ENCODE data around the gene PROX1.

PROX1 gene

GRCh38 chr1:213980906-213981305 is 6.9 kb upstream of the PROX1 start:
- no peak for DNase-seq (ENCODE audit: low spot score)

DNA sequence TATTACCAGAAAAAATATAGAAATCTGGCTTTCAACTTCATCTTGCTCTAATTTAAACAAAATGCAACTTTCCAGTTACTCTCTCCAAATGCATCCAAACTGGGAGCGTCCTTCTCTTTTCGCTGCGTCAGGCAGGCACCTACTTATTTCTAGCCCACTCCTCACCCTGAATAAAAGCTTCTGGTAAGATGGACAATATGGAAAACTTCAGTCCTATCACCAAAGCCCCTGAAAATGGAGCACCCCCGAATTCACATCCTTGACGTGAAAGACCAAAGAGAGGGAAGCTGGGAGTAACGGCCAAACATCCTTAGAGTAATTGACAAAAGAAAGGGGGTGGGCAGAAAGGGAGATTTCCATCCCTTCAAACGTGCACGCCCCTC is 5.5 kb upstream of the PROX1 start:
- no peak for DNase-seq (ENCODE audit: low spot score)

DNA sequence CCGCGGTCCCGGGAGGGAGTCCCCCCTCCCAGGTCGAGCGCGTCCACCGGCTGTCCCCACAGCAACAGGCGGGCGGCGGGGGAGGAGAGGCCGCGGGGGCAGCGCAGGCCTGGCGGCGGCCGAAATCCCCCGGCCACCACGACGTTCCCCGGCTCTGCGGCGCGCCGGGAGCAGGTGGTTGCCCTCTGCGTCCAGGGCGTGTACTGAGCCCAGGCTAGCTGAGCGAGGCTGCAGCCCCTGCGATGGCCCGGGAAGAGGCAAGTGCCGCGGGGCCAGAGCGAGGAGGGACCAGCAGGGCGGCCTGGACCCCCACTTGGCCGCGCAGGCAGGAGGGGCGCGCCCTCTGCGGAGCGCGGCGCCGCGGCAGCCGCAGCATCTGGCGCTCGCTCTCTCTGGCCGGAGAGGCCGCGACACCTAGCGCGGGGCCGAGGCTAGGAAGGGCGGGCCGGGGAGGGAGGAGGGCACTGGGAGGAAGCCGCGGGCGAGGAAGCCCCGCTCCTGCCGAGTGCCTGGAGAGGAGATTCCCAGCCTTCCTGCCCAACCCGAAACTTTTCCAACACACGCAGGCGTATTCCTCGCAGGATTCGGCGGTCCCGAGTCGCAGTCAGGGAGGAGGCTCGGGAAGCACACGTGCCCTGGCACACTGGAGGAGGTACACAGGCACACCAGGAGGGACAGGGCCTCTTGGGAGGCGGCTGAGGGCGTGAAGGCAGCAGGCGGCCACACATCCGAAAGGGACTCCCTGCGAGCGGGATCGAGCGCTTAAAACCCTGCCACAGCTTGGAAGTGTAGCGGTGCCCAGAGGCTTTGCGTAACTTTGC is 4.9 kb upstream of the PROX1 start:
- DNase-seq (ENCODE audit: low spot score): peak; percentile 46

GRCh38 chr1:213983493-213984386 is 4.0 kb upstream of the PROX1 start:
- DNase-seq (ENCODE audit: low spot score): no peak

DNA sequence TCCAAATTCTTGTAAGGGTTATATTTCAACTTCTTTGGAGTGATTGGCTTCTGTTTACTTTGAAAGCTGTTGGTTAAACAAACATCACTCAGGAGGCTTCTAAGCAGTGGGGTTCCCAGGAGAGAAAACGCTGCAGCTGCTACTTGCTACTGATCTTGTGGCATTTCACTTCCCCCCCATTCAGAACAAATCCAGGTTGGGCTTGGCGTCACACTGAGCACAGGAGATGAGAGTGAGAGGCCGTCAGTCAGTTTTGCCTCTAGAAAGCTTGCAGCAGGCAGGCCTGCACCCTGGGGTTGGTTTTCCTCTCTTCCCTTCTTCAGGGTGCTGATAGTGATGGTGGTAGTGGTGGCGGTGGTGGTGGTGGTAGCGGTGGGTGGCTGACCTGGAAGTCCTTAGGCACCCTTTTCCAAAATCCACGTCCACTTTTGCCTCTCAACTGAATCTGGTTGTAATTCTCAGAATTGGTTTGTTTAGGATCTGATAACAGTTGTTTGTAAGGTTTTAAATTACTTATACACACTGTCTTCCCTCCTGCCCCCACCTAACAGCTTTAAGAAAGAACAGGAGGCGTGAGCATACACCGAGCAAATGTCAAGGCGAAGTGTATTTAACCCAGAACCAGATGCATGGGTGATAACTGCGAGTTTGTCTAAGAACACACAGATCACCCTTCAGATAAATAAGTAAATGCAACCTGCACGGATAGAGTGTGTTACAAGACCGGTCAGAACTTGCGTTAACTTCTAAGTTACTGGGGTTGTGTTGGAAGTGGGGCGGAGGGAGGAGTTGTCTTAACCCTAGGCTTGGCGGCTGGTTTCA is 3.2 kb upstream of the PROX1 start:
- DNase-seq (ENCODE audit: low spot score): peak; percentile 18

- no peak for DNase-seq (ENCODE audit: low spot score)
These were observed 2.4 kb upstream of the PROX1 start for GRCh38 chr1:213985209-213986019.

DNA sequence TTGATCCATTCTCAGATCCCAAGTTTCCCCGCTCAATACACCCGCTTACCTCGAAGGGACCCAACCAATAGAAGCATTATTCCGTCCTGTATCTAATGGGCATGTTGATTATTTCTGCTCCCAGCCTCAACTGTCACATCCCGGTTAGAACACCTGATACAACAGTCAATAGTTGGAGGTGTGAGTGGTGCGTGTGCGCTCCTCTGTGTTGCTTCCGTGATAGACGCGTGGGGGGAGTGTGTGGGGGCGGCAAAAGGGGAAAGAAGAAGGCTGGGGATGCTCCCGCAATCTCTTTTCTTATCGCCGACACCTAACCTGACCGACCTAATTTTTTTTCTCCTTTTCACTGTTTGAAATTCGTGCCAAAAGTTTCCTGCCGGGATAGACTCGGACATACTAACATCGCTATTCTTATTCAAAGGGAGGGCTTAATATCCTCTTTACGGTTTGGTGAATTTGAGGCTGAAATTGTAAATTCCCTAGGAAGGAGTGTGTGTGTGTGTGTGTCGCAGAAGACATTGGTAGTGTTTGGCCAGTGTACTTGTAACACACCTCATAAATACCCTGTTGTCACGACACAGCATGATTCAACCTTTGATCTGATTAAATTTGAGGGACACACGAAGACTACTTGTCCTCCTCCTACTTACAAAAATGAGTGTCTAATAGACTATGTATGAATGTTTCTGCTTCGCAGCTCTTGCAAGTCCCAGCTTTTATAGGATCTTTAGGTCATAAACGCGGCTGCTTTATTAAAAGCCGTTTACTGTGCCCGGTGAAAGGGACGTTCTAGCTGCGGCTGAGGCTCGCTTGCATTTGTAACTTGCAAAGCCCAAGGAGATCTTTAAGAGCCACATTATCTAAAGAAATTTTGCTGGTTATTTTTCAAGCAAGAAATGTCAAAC is 1.5 kb upstream of the PROX1 start:
- DNase-seq (ENCODE audit: low spot score): no peak

GRCh38 chr1:213986925-213987250 is 885 bp upstream of the PROX1 start:
- DNase-seq (ENCODE audit: low spot score): no peak

- DNase-seq (ENCODE audit: low spot score): no peak
These were observed 299 bp upstream of the PROX1 start for GRCh38 chr1:213987422-213987926.

- DNase-seq (ENCODE audit: low spot score): no peak
These were observed 781 bp downstream of the PROX1 start for GRCh38 chr1:213988507-213989001.

- peak; percentile 27 for DNase-seq (ENCODE audit: low spot score)
These were observed 1.5 kb downstream of the PROX1 start for GRCh38 chr1:213989002-213989855.

GRCh38 chr1:213993929-213994328 is 6.2 kb downstream of the PROX1 start:
- DNase-seq (ENCODE audit: low spot score): no peak

DNA sequence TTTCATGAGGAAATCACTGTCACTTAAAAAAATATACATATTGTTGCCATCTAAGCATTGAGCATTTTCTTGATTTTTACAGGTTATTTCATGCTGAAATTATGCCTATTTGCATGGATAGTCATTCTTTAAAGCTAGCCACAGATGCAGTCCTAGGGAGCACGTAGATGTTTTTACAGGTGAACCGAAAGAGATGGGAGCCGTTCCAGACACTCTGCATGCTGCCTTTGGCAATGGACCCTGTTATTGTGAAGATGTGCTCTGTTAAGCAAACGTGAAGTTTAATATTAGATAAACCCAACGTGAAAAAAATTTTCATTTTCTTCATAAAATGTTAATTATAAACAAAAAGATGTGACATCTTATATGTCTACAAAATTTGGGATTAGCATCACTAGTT is 7.1 kb downstream of the PROX1 start:
- no peak for DNase-seq (ENCODE audit: low spot score)

GRCh38 chr1:213995603-213996002 is 7.8 kb downstream of the PROX1 start:
- no peak for DNase-seq (ENCODE audit: low spot score)

- DNase-seq (ENCODE audit: low spot score): no peak
These were observed 8.7 kb downstream of the PROX1 start for GRCh38 chr1:213996320-213997037.

GRCh38 chr1:213997038-213997771 is 9.4 kb downstream of the PROX1 start:
- DNase-seq (ENCODE audit: low spot score): no peak

- no peak for DNase-seq (ENCODE audit: low spot score)
These were observed 10.0 kb downstream of the PROX1 start for GRCh38 chr1:213997772-213998107.

Measured in SK-N-DZ (cell line).